Measurements from ENCODE around the gene DMRT2.

DMRT2 gene

DNA sequence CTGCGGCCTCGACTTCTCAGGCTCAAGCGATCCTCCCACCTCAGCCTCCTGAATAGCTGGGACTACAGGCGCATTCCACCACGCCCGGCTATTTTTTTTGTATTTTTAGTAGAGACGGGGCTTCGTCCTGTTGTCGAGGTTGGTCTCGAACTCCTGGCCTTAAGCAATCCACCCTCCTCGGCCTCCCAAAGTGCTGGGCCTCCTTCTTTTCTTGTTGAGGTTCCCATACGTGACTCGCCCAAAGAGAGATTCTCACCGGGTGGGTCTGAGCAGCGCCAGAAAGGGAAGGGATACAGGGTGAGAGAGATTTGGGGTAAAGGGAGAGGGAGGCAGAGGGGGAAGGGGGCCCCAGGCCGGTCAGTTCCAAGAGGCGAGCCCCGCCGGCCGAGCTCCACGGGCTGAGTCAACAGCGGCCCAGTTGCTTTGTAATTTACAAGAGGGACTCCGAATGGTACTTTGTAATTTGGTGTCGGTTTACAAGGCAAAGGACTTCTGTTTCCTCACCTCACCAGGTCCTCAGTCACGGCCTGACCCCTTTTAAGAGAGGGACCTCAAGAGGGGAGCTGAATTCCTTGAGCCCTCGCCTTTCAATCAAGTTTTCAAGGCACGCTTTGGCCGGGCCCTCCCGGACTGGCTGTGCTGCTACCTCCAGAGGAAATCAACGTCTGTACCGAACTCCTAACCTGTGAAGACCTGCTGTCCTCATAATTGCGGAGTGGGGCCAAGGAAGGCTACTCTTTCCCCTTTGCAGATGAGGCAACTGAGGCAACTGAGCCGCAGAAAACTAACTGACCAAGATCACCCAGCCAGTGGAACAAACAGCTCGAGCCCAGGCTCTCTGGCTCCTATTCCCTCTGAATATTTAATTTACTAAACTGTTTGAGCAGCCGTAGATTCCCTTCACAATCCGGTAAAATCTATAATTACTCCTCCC lies 3.3 kb upstream of the DMRT2 start:
- peaks cover 23% of the 10 kb centered on the region for H3K4me1 ChIP-seq (ENCODE audit: control insufficient read depth, insufficient read depth, low read length)
- H3K27me3 ChIP-seq (ENCODE audit: control insufficient read depth, insufficient read depth, low read length, poor library complexity, severe bottlenecking), result peaks cover 100% of the 10 kb centered on the region
- H3K27ac ChIP-seq (ENCODE audit: insufficient read depth, low read depth, low read length, poor library complexity, severe bottlenecking), result no peak overlapping the region
- 4 to 5% methylated on average over 36 of the region's 36 CpGs for WGBS, 2 experiments
- no peaks in the 10 kb centered on the region for H3K36me3 ChIP-seq (ENCODE audit: control insufficient read depth, insufficient read depth, low read length)
- H3K4me3 ChIP-seq (ENCODE audit: insufficient read depth, low read depth, low read length), result no peak overlapping the region
- no peaks in the 10 kb centered on the region for H3K9me3 ChIP-seq (ENCODE audit: control insufficient read depth, low read length)

DNA sequence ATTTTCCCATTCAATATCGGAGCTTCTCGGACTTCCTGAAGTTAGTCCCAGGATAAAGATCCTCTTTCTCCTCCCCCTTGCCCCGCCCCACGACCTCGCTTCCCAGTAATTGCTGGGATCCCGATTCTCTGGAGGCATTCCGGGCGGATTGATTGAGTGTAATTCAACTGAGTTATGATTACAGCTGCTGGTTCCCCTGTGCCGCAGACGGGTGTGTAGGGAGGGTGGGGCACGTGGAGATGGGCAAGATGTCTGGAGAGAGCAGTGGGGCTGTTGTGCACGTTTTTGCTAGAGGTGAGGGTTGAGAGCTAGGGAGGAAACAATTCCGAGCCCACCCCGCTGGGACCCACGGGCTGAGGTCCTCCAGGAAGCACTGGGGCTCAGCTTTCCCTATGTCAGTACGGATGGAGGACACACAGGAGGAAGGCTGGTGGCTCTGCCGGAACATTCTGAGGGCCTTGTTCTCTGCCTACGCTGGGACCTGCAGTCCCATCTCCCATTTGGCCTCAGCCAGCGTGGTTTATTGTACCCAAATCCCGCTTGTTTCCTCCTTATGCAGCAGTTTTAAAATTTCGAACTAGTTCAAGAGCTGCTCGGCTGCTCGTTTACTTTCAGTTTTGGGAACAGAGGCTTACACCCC lies 2.4 kb upstream of the DMRT2 start:
- 6 to 7% methylated on average over 23 of the region's 23 CpGs for WGBS, 2 experiments
- peaks cover 21% of the 10 kb centered on the region for H3K4me1 ChIP-seq (ENCODE audit: control insufficient read depth, insufficient read depth, low read length)
- H3K27me3 ChIP-seq (ENCODE audit: control insufficient read depth, insufficient read depth, low read length, poor library complexity, severe bottlenecking), result peaks cover 100% of the 10 kb centered on the region
- no peaks in the 10 kb centered on the region for H3K9me3 ChIP-seq (ENCODE audit: control insufficient read depth, low read length)
- no peak overlapping the region for H3K4me3 ChIP-seq (ENCODE audit: insufficient read depth, low read depth, low read length)
- H3K36me3 ChIP-seq (ENCODE audit: control insufficient read depth, insufficient read depth, low read length), result no peaks in the 10 kb centered on the region
- H3K27ac ChIP-seq (ENCODE audit: insufficient read depth, low read depth, low read length, poor library complexity, severe bottlenecking), result no peak overlapping the region

DNA sequence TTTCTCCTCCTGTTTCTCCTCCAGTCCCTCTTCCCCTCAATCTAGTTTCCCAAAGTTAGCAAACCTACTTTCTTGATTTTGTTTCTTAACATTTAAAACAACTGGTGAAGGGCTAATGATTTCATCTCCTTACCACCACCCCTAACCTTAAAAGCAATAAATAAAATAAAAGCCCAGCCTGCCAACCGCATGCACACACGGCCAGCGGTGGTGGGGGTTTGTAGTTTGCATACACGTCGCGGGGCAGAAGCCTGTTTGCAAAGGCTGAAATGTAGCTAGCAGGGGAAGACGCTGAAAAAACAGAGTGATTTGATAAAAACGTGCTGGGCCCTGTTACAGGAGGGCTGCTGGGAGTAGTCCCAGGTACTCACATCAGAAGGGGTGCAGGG lies 1.9 kb upstream of the DMRT2 start:
- H3K27me3 ChIP-seq (ENCODE audit: control insufficient read depth, insufficient read depth, low read length, poor library complexity, severe bottlenecking), result peaks cover 100% of the 10 kb centered on the region
- H3K4me3 ChIP-seq (ENCODE audit: insufficient read depth, low read depth, low read length), result no peak overlapping the region
- H3K27ac ChIP-seq (ENCODE audit: insufficient read depth, low read depth, low read length, poor library complexity, severe bottlenecking), result no peak overlapping the region
- 1 to 2% methylated on average over 8 of the region's 8 CpGs for WGBS, 2 experiments
- no peaks in the 10 kb centered on the region for H3K9me3 ChIP-seq (ENCODE audit: control insufficient read depth, low read length)
- peaks cover 19% of the 10 kb centered on the region for H3K4me1 ChIP-seq (ENCODE audit: control insufficient read depth, insufficient read depth, low read length)
- no peaks in the 10 kb centered on the region for H3K36me3 ChIP-seq (ENCODE audit: control insufficient read depth, insufficient read depth, low read length)

DNA sequence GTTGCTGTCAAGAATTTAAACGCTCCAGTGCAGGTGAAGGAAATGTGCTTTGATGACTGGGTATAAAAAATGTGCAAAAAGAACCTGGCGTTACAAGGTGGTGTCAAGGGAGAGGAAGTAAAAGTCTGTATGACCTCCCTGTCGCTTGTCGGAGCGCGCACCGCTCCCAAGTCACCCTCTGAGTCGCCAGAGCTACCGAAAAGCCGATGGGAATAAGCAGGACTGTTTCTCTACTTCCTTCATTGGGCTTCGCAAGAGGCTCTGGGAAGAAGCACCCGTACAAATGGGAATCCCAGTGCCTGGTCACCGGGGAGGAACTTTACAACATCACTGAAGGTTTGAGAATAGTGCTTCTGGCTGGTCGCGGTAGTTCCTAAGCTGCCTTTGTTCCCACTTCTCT lies 1.3 kb upstream of the DMRT2 start:
- Histone ChIP-seq H3K4me3 (ENCODE audit: insufficient read depth, low read depth, low read length) (no peak overlapping the region), H3K9me3 (ENCODE audit: control insufficient read depth, low read length) (no peaks in the 10 kb centered on the region), H3K27ac (ENCODE audit: insufficient read depth, low read depth, low read length, poor library complexity, severe bottlenecking) (no peak overlapping the region), H3K36me3 (ENCODE audit: control insufficient read depth, insufficient read depth, low read length) (no peaks in the 10 kb centered on the region), H3K27me3 (ENCODE audit: control insufficient read depth, insufficient read depth, low read length, poor library complexity, severe bottlenecking) (peaks cover 100% of the 10 kb centered on the region), H3K4me1 (ENCODE audit: control insufficient read depth, insufficient read depth, low read length) (peaks cover 19% of the 10 kb centered on the region)
- 5 to 6% methylated on average over 15 of the region's 15 CpGs for WGBS, 2 experiments

DNA sequence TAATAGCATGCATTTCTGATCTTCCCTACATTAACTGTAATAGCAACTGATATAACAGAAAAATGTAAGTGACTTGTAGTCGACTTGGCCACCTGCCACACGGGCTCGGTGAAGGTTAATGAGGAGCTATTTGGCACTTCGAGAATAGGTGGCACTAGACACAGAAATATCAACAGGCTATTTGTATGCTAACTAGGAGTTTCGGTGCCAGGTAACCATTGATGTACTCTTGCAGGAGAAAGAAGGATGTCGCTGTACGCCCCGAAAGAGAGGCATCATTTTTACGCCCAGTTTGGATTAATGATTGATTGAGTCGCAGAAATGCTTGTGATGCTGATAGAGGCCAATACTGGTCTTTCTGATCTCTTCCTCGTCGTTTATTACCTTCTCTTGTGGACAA lies 516 bp upstream of the DMRT2 start:
- 7 to 10% methylated on average over 12 of the region's 12 CpGs for WGBS, 2 experiments
- no peaks in the 10 kb centered on the region for H3K36me3 ChIP-seq (ENCODE audit: control insufficient read depth, insufficient read depth, low read length)
- peaks cover 19% of the 10 kb centered on the region for H3K4me1 ChIP-seq (ENCODE audit: control insufficient read depth, insufficient read depth, low read length)
- no peak overlapping the region for H3K27ac ChIP-seq (ENCODE audit: insufficient read depth, low read depth, low read length, poor library complexity, severe bottlenecking)
- H3K9me3 ChIP-seq (ENCODE audit: control insufficient read depth, low read length), result no peaks in the 10 kb centered on the region
- peaks cover 100% of the 10 kb centered on the region for H3K27me3 ChIP-seq (ENCODE audit: control insufficient read depth, insufficient read depth, low read length, poor library complexity, severe bottlenecking)
- H3K4me3 ChIP-seq (ENCODE audit: insufficient read depth, low read depth, low read length), result no peak overlapping the region

DNA sequence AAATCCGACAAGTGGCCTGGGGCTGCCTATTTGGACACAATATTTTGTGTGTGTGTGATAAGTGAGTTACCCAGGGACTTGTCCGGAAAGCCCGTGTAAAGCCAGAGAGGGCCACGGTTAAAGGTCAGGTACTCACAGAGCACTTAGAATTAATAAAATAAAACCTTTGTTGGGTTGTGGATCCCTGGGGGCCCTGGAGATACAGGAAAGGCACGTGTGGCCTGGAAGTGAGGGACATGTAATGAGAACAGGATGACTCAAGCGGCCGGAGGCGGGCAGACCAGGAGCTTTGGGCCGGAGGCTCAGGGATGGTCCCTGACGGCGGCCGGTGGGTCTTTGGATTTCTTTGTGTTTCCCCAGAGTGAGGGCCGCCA lies 1.0 kb downstream of the DMRT2 start:
- no peaks in the 10 kb centered on the region for H3K36me3 ChIP-seq (ENCODE audit: control insufficient read depth, insufficient read depth, low read length)
- peaks cover 100% of the 10 kb centered on the region for H3K27me3 ChIP-seq (ENCODE audit: control insufficient read depth, insufficient read depth, low read length, poor library complexity, severe bottlenecking)
- 4% methylated on average over 13 of the region's 13 CpGs for WGBS, 2 experiments
- H3K9me3 ChIP-seq (ENCODE audit: control insufficient read depth, low read length), result no peaks in the 10 kb centered on the region
- H3K27ac ChIP-seq (ENCODE audit: insufficient read depth, low read depth, low read length, poor library complexity, severe bottlenecking), result no peak overlapping the region
- H3K4me1 ChIP-seq (ENCODE audit: control insufficient read depth, insufficient read depth, low read length), result peaks cover 12% of the 10 kb centered on the region
- H3K4me3 ChIP-seq (ENCODE audit: insufficient read depth, low read depth, low read length), result peak overlapping the region; percentile 35

DNA sequence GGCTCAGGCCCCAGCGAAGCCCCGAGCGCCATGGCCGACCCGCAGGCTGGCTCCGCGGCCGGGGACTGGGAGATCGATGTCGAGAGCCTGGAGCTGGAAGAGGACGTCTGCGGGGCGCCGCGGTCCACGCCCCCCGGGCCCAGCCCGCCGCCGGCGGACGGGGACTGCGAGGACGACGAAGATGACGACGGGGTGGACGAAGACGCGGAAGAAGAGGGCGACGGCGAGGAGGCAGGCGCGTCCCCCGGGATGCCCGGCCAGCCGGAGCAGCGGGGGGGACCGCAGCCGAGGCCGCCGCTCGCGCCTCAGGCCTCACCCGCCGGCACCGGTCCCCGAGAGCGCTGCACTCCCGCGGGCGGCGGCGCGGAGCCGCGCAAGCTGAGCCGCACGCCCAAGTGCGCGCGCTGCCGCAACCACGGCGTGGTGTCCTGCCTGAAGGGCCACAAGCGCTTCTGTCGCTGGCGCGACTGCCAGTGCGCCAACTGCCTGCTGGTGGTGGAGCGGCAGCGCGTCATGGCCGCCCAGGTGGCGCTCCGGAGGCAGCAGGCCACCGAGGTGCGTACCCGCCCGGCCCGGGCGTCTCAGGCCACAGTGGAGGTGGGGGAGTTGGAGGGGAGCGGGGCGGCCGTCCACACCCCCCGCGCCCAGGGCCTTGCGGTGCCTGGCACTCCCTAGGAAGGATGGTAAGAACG lies 1.6 kb downstream of the DMRT2 start:
- no peaks in the 10 kb centered on the region for H3K9me3 ChIP-seq (ENCODE audit: control insufficient read depth, low read length)
- peak overlapping the region; percentile 35 for H3K4me3 ChIP-seq (ENCODE audit: insufficient read depth, low read depth, low read length)
- peaks cover 7% of the 10 kb centered on the region for H3K4me1 ChIP-seq (ENCODE audit: control insufficient read depth, insufficient read depth, low read length)
- H3K36me3 ChIP-seq (ENCODE audit: control insufficient read depth, insufficient read depth, low read length), result no peaks in the 10 kb centered on the region
- WGBS, 2 experiments, result 1% methylated on average over 90 of the region's 90 CpGs
- peaks cover 100% of the 10 kb centered on the region for H3K27me3 ChIP-seq (ENCODE audit: control insufficient read depth, insufficient read depth, low read length, poor library complexity, severe bottlenecking)
- no peak overlapping the region for H3K27ac ChIP-seq (ENCODE audit: insufficient read depth, low read depth, low read length, poor library complexity, severe bottlenecking)

DNA sequence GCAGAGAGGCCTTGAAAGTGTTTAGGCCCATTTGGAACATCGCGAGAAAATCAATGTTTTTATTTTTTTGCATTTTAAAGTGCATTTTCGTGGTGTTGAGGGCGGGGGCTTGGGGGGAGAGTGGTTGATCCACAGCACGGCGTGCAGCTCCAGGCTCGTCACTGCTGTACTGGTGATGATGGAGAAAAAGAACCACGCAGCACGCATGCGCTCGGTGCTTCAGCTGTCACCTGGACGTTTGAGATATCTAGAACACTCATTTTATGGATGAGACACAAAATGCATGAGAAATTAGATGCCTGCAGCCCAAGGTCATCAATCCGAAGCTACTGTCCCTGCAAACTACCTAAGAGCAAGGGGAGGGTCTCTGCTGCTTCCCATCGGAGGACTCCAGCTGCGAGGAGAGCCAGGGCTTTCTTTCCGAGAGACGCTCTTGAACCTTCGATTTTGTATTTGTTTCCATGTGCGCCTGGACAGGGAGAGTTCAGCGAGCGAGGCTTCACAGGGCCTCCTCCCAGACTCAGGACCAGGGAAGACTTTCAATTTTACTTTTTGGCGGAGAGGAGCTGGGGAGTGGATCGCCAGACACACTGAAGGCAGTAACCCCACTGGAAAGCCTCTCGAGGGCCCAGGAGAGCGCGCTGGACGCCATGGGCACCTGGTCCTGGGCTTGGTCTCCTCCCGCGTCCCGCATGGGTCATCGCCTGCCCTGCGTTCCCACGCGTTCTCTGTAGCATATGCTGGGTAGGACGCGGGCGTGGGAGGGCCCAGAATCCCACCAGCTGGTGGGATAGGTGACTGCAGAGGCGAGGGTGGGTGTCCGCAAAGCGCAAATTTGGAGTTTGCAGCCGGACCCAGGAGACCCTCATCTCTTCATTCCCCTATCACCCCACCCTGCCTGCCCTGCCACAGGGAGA lies 2.5 kb downstream of the DMRT2 start:
- H3K27me3 ChIP-seq (ENCODE audit: control insufficient read depth, insufficient read depth, low read length, poor library complexity, severe bottlenecking), result peaks cover 97% of the 10 kb centered on the region
- no peaks in the 10 kb centered on the region for H3K36me3 ChIP-seq (ENCODE audit: control insufficient read depth, insufficient read depth, low read length)
- peaks cover 3% of the 10 kb centered on the region for H3K4me1 ChIP-seq (ENCODE audit: control insufficient read depth, insufficient read depth, low read length)
- H3K27ac ChIP-seq (ENCODE audit: insufficient read depth, low read depth, low read length, poor library complexity, severe bottlenecking), result no peak overlapping the region
- no peaks in the 10 kb centered on the region for H3K9me3 ChIP-seq (ENCODE audit: control insufficient read depth, low read length)
- H3K4me3 ChIP-seq (ENCODE audit: insufficient read depth, low read depth, low read length), result no peak overlapping the region
- WGBS, 2 experiments, result 7 to 8% methylated on average over 41 of the region's 41 CpGs

DNA sequence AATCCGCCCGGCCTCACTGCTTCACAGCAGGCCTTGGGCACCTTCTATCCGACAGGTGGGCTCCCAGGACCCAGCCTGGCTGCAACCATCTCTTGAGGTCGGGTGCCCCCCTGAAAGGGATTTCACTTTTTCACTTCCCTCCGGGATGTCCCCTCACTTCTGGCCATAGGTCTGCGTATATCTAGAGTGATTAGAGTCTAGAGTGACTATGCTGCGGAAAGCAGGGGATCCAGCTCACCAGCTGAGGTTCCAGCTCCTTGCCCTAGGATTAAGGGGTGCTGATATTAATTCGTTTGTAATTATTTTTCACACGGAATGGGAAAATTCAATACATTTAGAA lies 3.1 kb downstream of the DMRT2 start:
- WGBS, 2 experiments, result 9 to 11% methylated on average over 9 of the region's 9 CpGs
- peaks cover 96% of the 10 kb centered on the region for H3K27me3 ChIP-seq (ENCODE audit: control insufficient read depth, insufficient read depth, low read length, poor library complexity, severe bottlenecking)

More for the DNA sequence above, 3.1 kb downstream of the DMRT2 start:
- H3K4me3 ChIP-seq (ENCODE audit: insufficient read depth, low read depth, low read length), result no peak overlapping the region
- no peaks in the 10 kb centered on the region for H3K9me3 ChIP-seq (ENCODE audit: control insufficient read depth, low read length)
- no peaks in the 10 kb centered on the region for H3K36me3 ChIP-seq (ENCODE audit: control insufficient read depth, insufficient read depth, low read length)
- peaks cover 3% of the 10 kb centered on the region for H3K4me1 ChIP-seq (ENCODE audit: control insufficient read depth, insufficient read depth, low read length)
- H3K27ac ChIP-seq (ENCODE audit: insufficient read depth, low read depth, low read length, poor library complexity, severe bottlenecking), result no peak overlapping the region
